Endothelial cell of umbilical vein (primary cell): ENCODE data around the gene TAX1BP3. TPM values are rescaled to one million over a fixed set of nuclear protein-coding genes. Genes with fewer than 3 reads are reported as not detected.

Experiments
- Bru-seq: library from RNA; stranded (reverse); fragments of 400-500 nt; gene quantifications from one replicate; lab custom pipeline; 2021; lab: Mats Ljungman, UMichigan
- BruChase-seq, 2 experiments: library from RNA; stranded (reverse); fragments of 400-500 nt; gene quantifications; one replicate each; lab custom pipeline; 2021; lab: Mats Ljungman, UMichigan
- BruUV-seq: library from RNA; stranded (reverse); fragments of 400-500 nt; replicated peaks from 2 replicates; lab custom pipeline; 2021; lab: Mats Ljungman, UMichigan
- CTCF ChIA-PET: fragments of 300-600, 350-600 bp; sonication (Branson Sonifier 250); formaldehyde crosslinking; loops from one replicate; lab custom pipeline; 2021; ENCODE audit warnings: antibody characterized with exemption, inconsistent platforms; lab: Charles Lee
- POLR2A ChIA-PET: fragments of 300-600, 350-600 bp; sonication (Branson Sonifier 250); formaldehyde crosslinking; loops from one replicate; lab custom pipeline; 2021; ENCODE audit warnings: antibody characterized with exemption, inconsistent platforms; lab: Charles Lee
- DNase-seq: peaks from one replicate; pipeline ENCODE4 v3.0.0-alpha.2; 2011; ENCODE audit warnings: low read depth, low spot score
- FAIRE-seq: peaks from 2 replicates; lab custom pipeline; 2011; peaks lifted over from hg19 to GRCh38; lab: Jason Lieb, UNC
- H2AFZ ChIP-seq: 2 replicates; pipeline ENCODE4 v1.6.0; 2012; ENCODE audit warnings: low read depth, low read length, control low read depth, inconsistent platforms
- H3K27ac ChIP-seq: 2 replicates; pipeline ENCODE4 v1.5.1; 2011; ENCODE audit warnings: low read depth, mild to moderate bottlenecking, control low read depth, low read length, moderate library complexity; ENCODE audit not compliant: insufficient read depth
- H3K27me3 ChIP-seq, 2 experiments: 2 replicates each; pipeline versions ENCODE4 v1.6.0 to v1.6.1; 2011; ENCODE audit warnings: low read length in 2 of 2, mixed read lengths in 1 of 2; ENCODE audit not compliant: control insufficient read depth in 2 of 2, insufficient read depth in 2 of 2
- H3K36me3 ChIP-seq, 2 experiments: 2 replicates in 1 of 2; 3 replicates in 1 of 2; pipeline ENCODE4 v1.5.1; 2011; ENCODE audit warnings: low read length in 2 of 2, mild to moderate bottlenecking in 1 of 2, moderate library complexity in 1 of 2; ENCODE audit not compliant: control insufficient read depth in 2 of 2, insufficient read depth in 2 of 2; ENCODE audit errors: extremely low read depth in 1 of 2
- H3K4me1 ChIP-seq: 3 replicates; pipeline ENCODE4 v1.5.1; 2011; ENCODE audit warnings: mild to moderate bottlenecking, low read length; ENCODE audit not compliant: control insufficient read depth, insufficient read depth; ENCODE audit errors: extremely low read depth
- H3K4me2 ChIP-seq: 2 replicates; pipeline ENCODE4 v1.6.1; 2011; ENCODE audit warnings: low read length, control low read depth, mixed read lengths; ENCODE audit not compliant: insufficient read depth
- H3K4me3 ChIP-seq, 3 experiments: fragments of 200-600 bp in 1 of 3; sonication (generic), shearing (Covaris generic) in 1 of 3; replicated peaks in 1 of 3; 2 replicates each; pipeline ENCODE4 v1.5.1; 2011 to 2016; ENCODE audit warnings: control low read depth in 3 of 3, low read length in 3 of 3, mild to moderate bottlenecking in 2 of 3, inconsistent platforms in 1 of 3, low read depth in 1 of 3, moderate library complexity in 1 of 3; ENCODE audit not compliant: insufficient read depth in 1 of 3
- H3K79me2 ChIP-seq: 2 replicates; pipeline ENCODE4 v1.6.0; 2012; ENCODE audit warnings: low read length, inconsistent platforms; ENCODE audit not compliant: control insufficient read depth, insufficient read depth
- H3K9ac ChIP-seq: replicated peaks from 2 replicates; pipeline ENCODE3; 2011; ENCODE audit warnings: low read length, control low read depth; ENCODE audit not compliant: insufficient read depth; ENCODE audit errors: extremely low read depth
- H3K9me1 ChIP-seq: replicated peaks from 3 replicates; pipeline ENCODE4 v1.6.0; 2011; ENCODE audit warnings: mild to moderate bottlenecking, low read length; ENCODE audit not compliant: control insufficient read depth, insufficient read depth; ENCODE audit errors: extremely low read depth
- H3K9me3 ChIP-seq: replicated peaks from 2 replicates; pipeline ENCODE4 v1.5.1; 2012; ENCODE audit warnings: low read length, inconsistent platforms; ENCODE audit not compliant: control insufficient read depth, insufficient read depth
- H4K20me1 ChIP-seq: replicated peaks from 2 replicates; pipeline ENCODE3; 2011; ENCODE audit warnings: mild to moderate bottlenecking, low read length; ENCODE audit not compliant: control insufficient read depth, insufficient read depth; ENCODE audit errors: extremely low read depth
- JUN ChIP-seq: IDR thresholded peaks from 2 replicates; pipeline ENCODE4 v1.6.1; 2011; ENCODE audit warnings: borderline replicate concordance, low read depth; ENCODE audit not compliant: insufficient read length, insufficient read depth
- MYC ChIP-seq: IDR thresholded peaks from one replicate; pipeline ENCODE4 v1.6.1; 2011; ENCODE audit warnings: mild to moderate bottlenecking, low read depth, low read length
- POLR2A ChIP-seq: IDR thresholded peaks from 2 replicates; pipeline ENCODE4 v1.6.1; 2012; ENCODE audit warnings: low read depth, mild to moderate bottlenecking, control low read depth, low read length
- POLR2AphosphoS5 ChIP-seq: IDR thresholded peaks from 2 replicates; pipeline ENCODE4 v1.6.1; 2012; ENCODE audit warnings: low read depth, mild to moderate bottlenecking, control low read depth, low read length, moderate library complexity; ENCODE audit not compliant: insufficient read depth
- dilution Hi-C: fragments of 300-500 bp; cut with MboI; formaldehyde crosslinking; loops from one replicate; pipeline ENCODE4 v1.15.0; 2019; ENCODE audit warnings: low sequenced_read_pairs; ENCODE audit not compliant: extremely low pct_ligation_motif_present
- intact Hi-C: fragments of 100-400 bp; cut with micrococcal nuclease; formaldehyde crosslinking; loops from one replicate; pipeline ENCODE4 v1.10.0; 2022
- long read RNA-seq: library from polyadenylated mRNA; stranded (forward); transcript quantifications from one replicate; pipeline ENCODE4 v2.0.0, GENCODE V29; 2021
- polyA minus RNA-seq, 3 experiments: library from RNA; depleted of rRNA, polyadenylated mRNA; stranded (reverse); fragments of >200 nt; gene quantifications; 1 replicate in 1 of 3; 2 replicates in 2 of 3; pipeline ENCODE4 v1.2.3, GENCODE V29; 2011
- polyA plus RNA-seq, 4 experiments: library from polyadenylated mRNA; depleted of rRNA in 3 of 4; stranded (reverse) in 3 of 4; unstranded in 1 of 4; fragments of >200 nt; gene quantifications; 2 replicates each; pipeline versions ENCODE4 v1.2.1 to v1.2.3, GENCODE V29; 2011 to 2012; ENCODE audit warnings: missing spikeins in 1 of 4
- total RNA-seq: library from RNA; stranded (reverse); gene quantifications from 2 replicates; pipeline ENCODE4 v1.2.3, GENCODE V29; 2021
- TF ChIP-seq, protein P1 (sequence below), 2 donors: IDR thresholded peaks; 1 replicate in 1 of 2; 2 replicates in 1 of 2; pipeline ENCODE4 v1.5.1; 2011; ENCODE audit warnings: low read length in 2 of 2, mild to moderate bottlenecking in 2 of 2, moderate library complexity in 2 of 2, control low read depth in 1 of 2, inconsistent platforms in 1 of 2, low read depth in 1 of 2; ENCODE audit not compliant: insufficient read depth in 1 of 2; ENCODE audit errors: extremely low read depth in 1 of 2

The TAX1BP3 gene
- total RNA-seq (247 and 254 TPM in 2 replicates), polyA plus RNA-seq (315 and 359 TPM in 2 replicates), polyA minus RNA-seq (113 and 128 TPM in 2 replicates), Bru-seq, nascent RNA (percentile 78 among the genes with signal in this experiment), BruChase-seq, experiment 1, labeled RNA remaining after a 6-hour chase (percentile 97 among the genes with signal in this experiment), BruChase-seq, experiment 2, labeled RNA remaining after a 2-hour chase (percentile 90 among the genes with signal in this experiment)
- polyA plus RNA-seq (2011; cell fraction: cytosol; rRNA removed) = 243 and 274 TPM in 2 replicates
- polyA plus RNA-seq (2011; cell fraction: nucleus; rRNA removed) = 115 and 129 TPM in 2 replicates
- 230 and 275 TPM in 2 replicates for polyA plus RNA-seq (2012)
- 62.4 TPM for polyA minus RNA-seq (2011; cell fraction: cytosol; rRNA and poly(A)+ RNA removed)
- polyA minus RNA-seq (2011; cell fraction: nucleus; rRNA and poly(A)+ RNA removed) = 42.9 and 53.8 TPM in 2 replicates
- long read RNA-seq, transcript TAX1BP3-202 (3 exons, 1,302 nt) = minor isoform, 8 of 130 reads
- long read RNA-seq, transcript TAX1BP3-201 (4 exons, 1,377 nt) = major isoform, 85 of 130 reads
- long read RNA-seq, partial matches to known transcripts = 37 of 130 reads
- long read RNA-seq, other reads (novel, unspliced or antisense) = 0 of 130 reads

GRCh38 chr17:3668279-3669084, at the start of gene TAX1BP3, which contains the start of gene EMC6:
TSS of gene TAX1BP3 (minus strand) at chr17:3668578. CDS start at chr17:3668526, 52 bp downstream.
TSS of gene EMC6 (plus strand) at chr17:3668812. CDS start at chr17:3669147, 335 bp downstream.
- no peaks in the 10 kb centered on the region for H3K9me1 ChIP-seq
- H3K9me3 ChIP-seq = no peaks in the 10 kb centered on the region
- H3K36me3 ChIP-seq = peaks cover 5 to 15% of the 10 kb centered on the region in 2 experiments
- DNase-seq (peak; percentile 100), FAIRE-seq (peak; percentile 96)
- peak within 1 kb of the TSS; percentile 94 for H3K4me2 ChIP-seq
- peak within 1 kb of the TSS; percentile 86 to 90 (median 87) for H3K4me3 ChIP-seq
- peak within 1 kb of the TSS; percentile 97 for H3K27ac ChIP-seq
- H3K27me3 ChIP-seq = no peaks in the 10 kb centered on the region
- H2AFZ ChIP-seq = peak within 1 kb of the TSS; percentile 90
- TF ChIP-seq, protein P1, sequence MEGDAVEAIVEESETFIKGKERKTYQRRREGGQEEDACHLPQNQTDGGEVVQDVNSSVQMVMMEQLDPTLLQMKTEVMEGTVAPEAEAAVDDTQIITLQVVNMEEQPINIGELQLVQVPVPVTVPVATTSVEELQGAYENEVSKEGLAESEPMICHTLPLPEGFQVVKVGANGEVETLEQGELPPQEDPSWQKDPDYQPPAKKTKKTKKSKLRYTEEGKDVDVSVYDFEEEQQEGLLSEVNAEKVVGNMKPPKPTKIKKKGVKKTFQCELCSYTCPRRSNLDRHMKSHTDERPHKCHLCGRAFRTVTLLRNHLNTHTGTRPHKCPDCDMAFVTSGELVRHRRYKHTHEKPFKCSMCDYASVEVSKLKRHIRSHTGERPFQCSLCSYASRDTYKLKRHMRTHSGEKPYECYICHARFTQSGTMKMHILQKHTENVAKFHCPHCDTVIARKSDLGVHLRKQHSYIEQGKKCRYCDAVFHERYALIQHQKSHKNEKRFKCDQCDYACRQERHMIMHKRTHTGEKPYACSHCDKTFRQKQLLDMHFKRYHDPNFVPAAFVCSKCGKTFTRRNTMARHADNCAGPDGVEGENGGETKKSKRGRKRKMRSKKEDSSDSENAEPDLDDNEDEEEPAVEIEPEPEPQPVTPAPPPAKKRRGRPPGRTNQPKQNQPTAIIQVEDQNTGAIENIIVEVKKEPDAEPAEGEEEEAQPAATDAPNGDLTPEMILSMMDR (IDR thresholded peaks at IDR 0.05; ENCODE audit: extremely low read depth in 1 of 2, insufficient read depth in 1 of 2, low read depth in 1 of 2, low read length in 2 of 2) = no peak
- TF ChIP-seq POLR2AphosphoS5 (peak; percentile 99), MYC (no peak), POLR2A (peak; percentile 99), JUN (no peak)
- POLR2A ChIA-PET = interaction anchor here (0.8 to 3.1 kb wide), 5 partner anchors 10 to 55 kb away, joined by 3 to 18 read pairs (median 10); partner anchors contain the start of genes CTNS, HASPIN and SHPK
- peak within 1 kb of the TSS; percentile 99 for H3K9ac ChIP-seq
- peaks cover 24% of the 10 kb centered on the region for H3K4me1 ChIP-seq
- peaks cover 3% of the 10 kb centered on the region for H4K20me1 ChIP-seq
- no TSS peak for BruUV-seq
- dilution Hi-C loops (no loop called here), intact Hi-C loops (loop anchor here (1.0 to 5.0 kb wide), 3 partner anchors 32 to 66 kb away; partner anchors contain the start of genes CTNS, HASPIN and SHPK)
- H3K79me2 ChIP-seq = peaks cover 47% of the 10 kb centered on the region
- CTCF ChIA-PET = interaction anchor here (1.7 to 2.0 kb wide), 2 partner anchors 32 to 620 kb away, joined by 5 to 7 read pairs; partner anchors contain the start of genes CTNS and SHPK
